Fibroblast of the conjunctiva (primary cell): ENCODE results near the gene MROH8.
A peak's percentile ranks its signal among the peaks of the same experiment; 100 is the strongest.

Source experiments
- DNase-seq: peaks from one replicate; pipeline ENCODE4 v3.0.0-alpha.2; 2010; ENCODE audit warnings: low read depth

Gene MROH8

GRCh38 chr20:37198932-37199660 is 19.7 kb upstream of the MROH8 start:
- no peak for DNase-seq

DNA sequence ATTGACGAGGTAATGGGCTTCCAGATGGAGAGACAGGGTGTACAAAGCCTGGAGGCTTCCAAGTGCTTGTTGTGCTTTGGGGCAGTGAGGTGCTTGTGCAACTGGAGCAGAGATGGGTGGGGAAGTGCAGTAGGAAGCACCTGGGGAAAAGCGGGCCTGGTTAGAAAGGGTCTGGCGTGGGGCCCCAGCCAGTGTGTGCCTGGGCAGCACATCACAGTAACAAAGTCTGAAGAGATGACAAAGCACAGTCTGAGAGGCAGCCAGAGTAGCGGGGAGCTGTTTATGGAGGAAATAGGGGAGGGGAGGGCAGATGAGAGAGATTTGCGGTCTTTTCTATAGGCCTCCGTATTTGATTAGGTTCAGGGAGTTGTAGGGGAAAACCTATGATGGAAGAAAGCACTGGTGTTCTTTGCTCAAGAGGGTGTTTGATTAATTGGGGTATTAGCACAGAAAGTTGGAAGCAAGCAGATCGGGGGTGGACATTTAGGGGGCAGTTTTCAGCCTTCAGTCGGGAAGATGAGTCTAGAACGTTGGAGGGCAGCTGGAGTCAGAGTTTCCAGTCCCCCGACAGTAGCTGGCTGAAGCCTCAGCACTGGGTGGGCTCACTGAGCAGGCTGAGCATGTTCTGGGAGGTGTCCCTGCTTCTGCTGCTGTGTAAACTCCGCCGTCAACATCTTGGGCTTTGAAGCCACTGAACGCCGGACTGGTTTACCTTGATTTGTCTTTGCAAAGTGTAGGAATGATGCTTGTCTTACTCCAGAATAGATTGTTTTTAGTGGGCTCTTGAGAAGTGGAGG is 15.5 kb upstream of the MROH8 start:
- DNase-seq: no peak

DNA sequence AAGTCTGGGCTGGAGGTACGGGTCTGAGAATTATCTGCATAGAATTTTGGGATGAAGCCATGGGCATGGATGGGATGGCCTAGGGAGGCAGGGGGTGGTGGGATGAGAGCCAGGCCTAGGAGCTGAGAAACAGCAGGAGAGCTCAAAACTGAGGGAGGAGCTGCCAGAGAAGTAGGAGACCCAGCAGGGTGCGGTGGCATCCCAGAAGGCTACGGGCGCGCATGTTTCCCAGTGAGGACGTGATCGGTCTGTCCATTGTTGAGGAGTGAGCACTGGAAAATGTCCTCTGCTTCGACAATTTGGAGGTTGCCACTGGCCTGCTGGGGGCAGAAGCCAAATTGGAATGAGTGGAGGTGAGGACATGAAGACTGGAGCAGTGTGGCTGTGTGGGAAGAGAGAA is 14.5 kb upstream of the MROH8 start:
- no peak for DNase-seq

DNA sequence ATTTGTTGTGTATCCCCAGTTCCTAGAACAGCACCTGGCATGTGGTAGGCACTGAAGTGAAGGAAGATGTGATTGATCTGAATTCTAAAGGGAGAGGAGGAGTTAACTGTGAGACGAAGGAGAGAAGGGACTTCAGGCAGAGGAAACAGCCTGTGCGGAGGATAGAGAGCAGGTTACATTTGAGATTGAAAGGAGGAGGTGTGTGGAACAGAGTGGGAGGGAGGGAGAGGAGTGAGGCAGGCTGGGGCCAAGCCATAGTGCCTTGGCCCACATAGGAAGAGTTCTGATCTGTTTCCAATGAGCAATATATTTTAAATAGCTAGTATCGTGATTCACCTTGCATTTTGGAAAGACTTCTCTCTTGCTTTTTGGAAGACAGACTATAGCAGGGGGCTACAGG is 13.9 kb upstream of the MROH8 start:
- DNase-seq: no peak

DNA sequence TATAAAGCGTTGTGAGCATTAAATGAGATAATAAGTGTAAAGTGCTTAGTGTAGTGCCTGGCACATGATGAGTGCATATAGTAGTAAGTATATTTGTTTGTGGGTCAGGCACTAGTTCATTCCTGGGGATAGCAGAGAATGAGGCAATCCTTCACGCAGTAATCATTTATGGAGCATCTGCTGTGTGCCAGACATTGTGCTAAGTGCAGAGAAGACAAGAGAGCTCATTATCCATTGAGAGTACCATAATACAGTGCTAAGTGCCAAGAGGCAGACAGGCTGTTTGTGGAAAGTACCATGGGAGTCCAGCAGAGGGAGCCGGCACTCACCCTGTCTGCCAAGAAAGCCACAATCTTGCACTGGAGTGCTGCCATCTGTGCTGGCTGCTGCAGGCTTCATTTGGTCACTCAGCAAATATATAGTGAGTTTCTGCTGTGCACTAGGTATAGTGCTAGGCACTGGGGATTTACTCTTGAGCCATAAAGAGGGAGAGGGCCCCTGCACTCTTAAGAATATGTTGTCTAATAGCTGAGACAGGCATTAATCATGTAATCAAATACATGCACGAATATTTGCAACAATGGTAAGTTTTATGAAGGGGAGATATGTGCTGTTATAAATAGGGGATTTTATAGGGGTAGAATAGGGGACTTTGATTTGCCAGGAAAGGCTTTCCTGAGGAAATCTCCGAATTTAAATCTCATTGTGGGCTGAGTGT is 12.9 kb upstream of the MROH8 start:
- DNase-seq: peak; percentile 87

- no peak for DNase-seq
Observed at GRCh38 chr20:37190354-37191112, 11.2 kb upstream of the MROH8 start.

GRCh38 chr20:37189416-37190016 is 10.2 kb upstream of the MROH8 start:
- DNase-seq: no peak

DNA sequence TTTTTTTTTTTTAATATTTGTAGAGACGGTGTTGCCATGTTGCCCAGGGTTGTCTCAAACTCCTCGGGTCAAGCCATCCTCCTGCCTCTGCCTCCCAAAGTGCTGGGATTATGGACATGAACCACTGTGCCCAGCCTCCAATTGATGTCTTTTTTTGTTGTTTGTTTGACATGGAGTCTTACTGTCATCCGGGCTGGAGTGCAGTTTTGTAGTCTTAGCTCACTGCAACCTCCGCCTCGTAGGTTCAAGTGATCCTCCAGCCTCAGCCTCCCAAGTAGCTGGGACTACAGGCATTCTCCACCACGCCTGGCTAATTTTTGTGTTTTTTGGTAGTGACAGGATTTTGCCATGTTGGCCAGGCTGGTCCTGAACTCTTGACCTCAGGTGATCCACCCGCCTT is 9.4 kb upstream of the MROH8 start:
- no peak for DNase-seq

DNA sequence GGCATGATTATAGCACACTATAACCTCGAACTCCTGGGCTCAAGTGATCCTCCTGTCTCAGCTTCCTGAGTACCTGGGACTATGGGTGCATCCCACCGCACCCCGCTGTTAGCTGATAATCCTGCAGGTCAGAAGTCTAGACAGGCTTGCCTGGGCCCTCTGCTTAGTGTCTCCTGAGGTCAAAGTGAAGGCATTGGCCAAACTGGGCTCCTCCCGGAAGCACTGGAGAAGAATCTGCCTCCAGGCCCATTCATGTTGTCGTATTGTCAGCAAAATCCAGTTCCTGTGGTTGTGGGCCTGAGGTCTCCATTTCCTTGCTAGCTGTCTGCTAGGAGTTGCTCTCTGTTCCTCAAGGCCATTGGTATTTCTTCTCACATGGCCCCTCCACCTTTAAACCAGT is 6.3 kb upstream of the MROH8 start:
- no peak for DNase-seq

GRCh38 chr20:37179683-37180524 is 556 bp upstream of the MROH8 start:
- DNase-seq: no peak

- no peak for DNase-seq
Observed at GRCh38 chr20:37172836-37173235, 6.5 kb downstream of the MROH8 start.

GRCh38 chr20:37166867-37167266 is 12.5 kb downstream of the MROH8 start:
- no peak for DNase-seq

GRCh38 chr20:37165031-37165430 is 14.3 kb downstream of the MROH8 start:
- DNase-seq: no peak

GRCh38 chr20:37163832-37164554 is 15.4 kb downstream of the MROH8 start:
- DNase-seq: no peak

GRCh38 chr20:37162646-37163045 is 16.7 kb downstream of the MROH8 start:
- DNase-seq: no peak

DNA sequence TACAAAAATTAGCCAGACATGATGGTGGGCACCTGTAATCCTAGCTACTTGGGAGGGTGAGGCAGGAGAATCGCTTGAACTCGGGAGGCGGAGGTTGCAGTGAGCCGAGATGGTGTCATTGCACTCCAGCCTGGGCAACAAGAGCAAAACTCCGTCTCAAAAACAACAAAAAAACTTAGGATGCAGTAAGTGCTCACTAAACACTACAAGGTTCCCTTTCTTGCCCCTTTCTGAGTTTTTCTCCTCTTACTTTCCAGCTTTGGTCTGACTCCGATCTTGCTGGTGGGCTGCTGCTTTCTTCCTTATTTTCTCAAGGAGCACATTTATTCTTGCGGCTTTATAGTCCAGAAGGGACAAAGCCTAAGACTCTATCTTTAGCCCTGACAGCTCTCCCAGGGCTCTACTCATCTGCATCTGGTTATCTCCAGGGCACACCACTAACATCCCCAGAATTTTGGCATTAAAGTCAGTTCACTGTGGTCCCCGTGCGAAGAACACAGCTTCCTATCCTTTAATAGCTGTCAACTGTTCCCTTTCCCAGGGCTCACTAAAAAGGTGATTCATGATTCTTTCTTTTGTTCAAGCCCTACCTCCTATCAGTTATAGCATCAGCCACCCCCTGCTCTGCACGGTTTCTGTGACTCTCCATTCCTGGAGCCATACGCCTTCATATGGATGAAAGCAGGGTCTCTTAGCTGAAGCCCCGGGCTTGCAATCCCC is 17.4 kb downstream of the MROH8 start:
- no peak for DNase-seq

DNA sequence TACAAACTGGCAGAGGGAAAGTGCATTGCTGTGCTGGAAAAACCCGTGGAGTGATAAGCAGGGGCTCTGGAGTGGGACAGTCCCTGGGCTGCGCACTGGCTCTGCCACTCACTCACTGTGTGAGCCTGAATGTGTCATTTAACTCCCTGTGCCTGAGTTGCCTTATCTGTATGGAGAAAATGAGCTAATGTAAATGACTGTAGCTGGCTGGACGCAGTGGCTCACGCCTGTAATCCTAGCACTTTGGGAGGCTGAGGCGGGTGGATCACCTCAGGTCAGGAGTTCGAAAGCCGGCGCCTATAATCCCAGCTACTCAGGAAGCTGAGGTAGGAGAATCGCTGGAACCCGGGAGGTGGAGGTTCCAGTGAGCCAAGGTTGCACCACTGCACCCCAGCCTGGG is 18.7 kb downstream of the MROH8 start:
- no peak for DNase-seq

DNA sequence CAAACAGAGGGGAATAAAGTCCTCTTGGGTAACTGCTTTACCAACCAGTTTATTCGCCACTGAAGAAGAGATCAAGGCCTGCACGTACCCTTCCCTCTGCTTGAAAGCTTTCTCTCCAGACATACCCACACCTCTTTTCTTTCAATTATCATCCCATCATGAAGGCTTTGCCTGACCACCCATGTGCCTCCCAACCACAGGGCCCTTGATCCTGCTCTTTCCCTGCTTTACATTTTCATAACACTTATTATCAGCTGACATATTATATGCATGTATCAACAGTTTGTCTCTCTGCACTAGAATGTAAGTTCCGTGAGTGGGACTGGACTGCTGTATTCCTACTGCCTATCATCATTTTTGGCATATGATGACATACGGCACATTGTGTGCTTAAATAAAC is 21.1 kb downstream of the MROH8 start:
- no peak for DNase-seq

GRCh38 chr20:37155987-37156386 is 23.4 kb downstream of the MROH8 start:
- no peak for DNase-seq
